Natural killer cell (primary cell): ENCODE data around the gene IFNAR2. TPM values are rescaled to one million over a fixed set of nuclear protein-coding genes. Genes with fewer than 3 reads are reported as not detected.
A peak's percentile ranks its signal among the peaks of the same experiment; 100 is the strongest.

Experiments
- ATAC-seq, 3 donors: fragments of 150-1000 bp in 2 of 3; fragments of 200-7000 bp in 1 of 3; cut with Tn5 transposase; 1 replicate in 1 of 3; 2 replicates in 2 of 3; pipeline ENCODE4 v1.10.0; 2021; ENCODE audit warnings: mild to moderate bottlenecking in 2 of 3, moderate library complexity in 2 of 3
- DNase-seq, 2 donors: peaks; one replicate each; pipeline versions ENCODE4 v3.0.0 to v3.0.0-alpha.2; 2013 to 2021; ENCODE audit warnings: mixed read lengths in 1 of 2
- H3K27ac ChIP-seq: one replicate; pipeline ENCODE4 v1.5.1; 2013; ENCODE audit warnings: mild to moderate bottlenecking, low read length
- H3K27me3 ChIP-seq: one replicate; pipeline ENCODE4 v1.6.1; 2013; ENCODE audit warnings: low read length; ENCODE audit not compliant: control insufficient read depth, insufficient read depth
- H3K36me3 ChIP-seq: one replicate; pipeline ENCODE4 v1.6.1; 2013; ENCODE audit warnings: low read length; ENCODE audit not compliant: control insufficient read depth, insufficient read depth
- H3K4me1 ChIP-seq: one replicate; pipeline ENCODE4 v1.6.1; 2013; ENCODE audit warnings: low read length; ENCODE audit not compliant: control insufficient read depth, insufficient read depth
- H3K4me3 ChIP-seq: one replicate; pipeline ENCODE4 v1.5.1; 2013; ENCODE audit warnings: low read length
- H3K9me3 ChIP-seq: one replicate; pipeline ENCODE4 v1.6.1; 2013; ENCODE audit warnings: low read length; ENCODE audit not compliant: control insufficient read depth, insufficient read depth
- H3K27ac Mint-ChIP-seq, 2 donors: one replicate each; pipeline ENCODE4 v1.8.0; 2022; ENCODE audit warnings: mild to moderate bottlenecking in 2 of 2, mixed read lengths in 2 of 2, moderate library complexity in 1 of 2
- H3K27me3 Mint-ChIP-seq, 2 donors: one replicate each; pipeline ENCODE4 v1.8.0; 2022; ENCODE audit warnings: low read depth in 2 of 2, mixed read lengths in 2 of 2
- H3K36me3 Mint-ChIP-seq: one replicate; pipeline ENCODE4 v1.8.0; 2022; ENCODE audit warnings: mixed read lengths
- H3K4me1 Mint-ChIP-seq, 2 donors: one replicate each; pipeline ENCODE4 v1.8.0; 2022; ENCODE audit warnings: mixed read lengths in 2 of 2
- H3K4me3 Mint-ChIP-seq: one replicate; pipeline ENCODE4 v1.8.0; 2022; ENCODE audit warnings: mild to moderate bottlenecking, moderate library complexity, mixed read lengths
- H3K9me3 Mint-ChIP-seq, 2 donors: one replicate each; pipeline ENCODE4 v1.8.0; 2022; ENCODE audit warnings: mixed read lengths in 2 of 2
- CTCF ChIP-seq: fragments of 200-600 bp; IDR thresholded peaks from one replicate; pipeline ENCODE4 v1.8.0; 2022; ENCODE audit warnings: antibody characterized with exemption
- WGBS: methylation state at CpG from one replicate; pipeline ENCODE4 v1.1.7; 2013; ENCODE audit warnings: missing lambda C conversion rate; ENCODE audit not compliant: insufficient coverage; 5-methylcytosine and 5-hydroxymethylcytosine counted together
- intact Hi-C: fragments of 100-400 bp; cut with micrococcal nuclease; formaldehyde crosslinking; loops from one replicate; pipeline ENCODE4 v1.14.2; 2022
- total RNA-seq, 4 donors: library from RNA; stranded (reverse); fragments of 120-200 nt in 1 of 4; gene quantifications; one replicate each; pipeline versions ENCODE4 v1.2.3 to v1.2.4, GENCODE V29; 2013 to 2022

Gene IFNAR2
- total RNA-seq, 3 donors from 2014 or later (not counting 1 experiment from before 2014, with no cell fraction given), result 65.4 to 105 (median 70.9) TPM

GRCh38 chr21:33205476-33205875 is 24.3 kb upstream of the IFNAR2 start:
- peak overlapping the region; percentile 74 for H3K27ac ChIP-seq
- TF ChIP-seq CTCF, result no peak
- 34% methylated on average over 5 of the region's 5 CpGs for WGBS
- intact Hi-C loops, result loop anchor here (2.0 kb wide), 3 partner anchors 21 to 119 kb away; partner anchors contain the start of gene IFNAR1
- peaks cover 58 to 63% of the 10 kb centered on the region in 2 donors for H3K4me1 Mint-ChIP-seq
- peak; percentile 40 to 67 for DNase-seq
- no peaks in the 10 kb centered on the region for H3K9me3 ChIP-seq
- H3K4me3 Mint-ChIP-seq, result peak overlapping the region; percentile 79
- H3K9me3 Mint-ChIP-seq, result no peaks in the 10 kb centered on the region
- peak; percentile 46 to 82 (median 74) for ATAC-seq
- H3K27ac Mint-ChIP-seq, result peak overlapping the region; percentile 88 to 89
- H3K4me3 ChIP-seq, result no peak overlapping the region
- peaks cover 57% of the 10 kb centered on the region for H3K4me1 ChIP-seq
- H3K27me3 Mint-ChIP-seq, result no peaks in the 10 kb centered on the region
- H3K36me3 ChIP-seq, result no peaks in the 10 kb centered on the region
- H3K36me3 Mint-ChIP-seq, result no peaks in the 10 kb centered on the region
- H3K27me3 ChIP-seq, result no peaks in the 10 kb centered on the region

GRCh38 chr21:33206771-33207281 is 22.9 kb upstream of the IFNAR2 start:
- peaks cover 66% of the 10 kb centered on the region for H3K4me1 ChIP-seq
- peaks cover 58 to 70% of the 10 kb centered on the region in 2 donors for H3K4me1 Mint-ChIP-seq
- H3K36me3 Mint-ChIP-seq, result no peaks in the 10 kb centered on the region
- DNase-seq (no peak), ATAC-seq (no peak)
- H3K27me3 Mint-ChIP-seq, result no peaks in the 10 kb centered on the region
- no peak for TF ChIP-seq CTCF
- H3K4me3 Mint-ChIP-seq, result peak overlapping the region; percentile 65
- intact Hi-C loops, result no loop called here
- no peaks in the 10 kb centered on the region for H3K9me3 Mint-ChIP-seq
- WGBS, result 77% methylated on average over 10 of the region's 10 CpGs
- no peak overlapping the region for H3K27ac ChIP-seq
- H3K27ac Mint-ChIP-seq, result peak overlapping the region; percentile 76 to 86
- no peaks in the 10 kb centered on the region for H3K9me3 ChIP-seq
- H3K4me3 ChIP-seq, result no peak overlapping the region
- no peaks in the 10 kb centered on the region for H3K27me3 ChIP-seq
- H3K36me3 ChIP-seq, result no peaks in the 10 kb centered on the region

- Histone ChIP-seq H3K4me3 (no peak overlapping the region), H3K27ac (no peak overlapping the region), H3K4me1 (peaks cover 67% of the 10 kb centered on the region), H3K9me3 (no peaks in the 10 kb centered on the region), H3K27me3 (no peaks in the 10 kb centered on the region), H3K36me3 (no peaks in the 10 kb centered on the region)
- H3K27me3 Mint-ChIP-seq, result no peaks in the 10 kb centered on the region
- DNase-seq (no peak), ATAC-seq (no peak)
- TF ChIP-seq CTCF, result no peak
- H3K9me3 Mint-ChIP-seq, result no peaks in the 10 kb centered on the region
- 83% methylated on average over 2 of the region's 4 CpGs for WGBS
- intact Hi-C loops, result no loop called here
- H3K4me3 Mint-ChIP-seq, result peak overlapping the region; percentile 65
- H3K27ac Mint-ChIP-seq, result peak overlapping the region; percentile 76 to 86
- peaks cover 62 to 70% of the 10 kb centered on the region in 2 donors for H3K4me1 Mint-ChIP-seq
- H3K36me3 Mint-ChIP-seq, result no peaks in the 10 kb centered on the region
These were observed 22.1 kb upstream of the IFNAR2 start for GRCh38 chr21:33207449-33208149.
